Stimulated activated CD4-positive, alpha-beta T cell treated with anti-CD3 and anti-CD28 coated beads, Interleukin-2, amount 100 ng/mL, for 48 hours (primary cell): Measurements from ENCODE around the gene CD80.
"Not testable (repeated sequence)": the region's sequence is repeated elsewhere in the genome, so short reads cannot be mapped to it uniquely, and the experiment has no call there.

Source experiments
- DNase-seq, 2 donors: peaks; one replicate each; pipeline ENCODE4 v3.0.0-alpha.2; 2020

The CD80 gene

GRCh38 chr3:119559441-119559963 lies at the start of gene CD80:
CD80 (minus strand) TSS chr3:119559614; CDS start chr3:119557728, 1,886 bp downstream.
- DNase-seq: peak; percentile 47 to 49

GRCh38 chr3:119608405-119609000 lies 49.1 kb upstream of the CD80 start:
- no peak for DNase-seq

GRCh38 chr3:119604878-119605277 lies 45.5 kb upstream of the CD80 start:
- no peak for DNase-seq

- DNase-seq: no peak
Measured at GRCh38 chr3:119602676-119603075, 43.3 kb upstream of the CD80 start.

GRCh38 chr3:119601154-119601553 lies 41.7 kb upstream of the CD80 start:
- DNase-seq: no peak

- DNase-seq: peak in 1 of 2 donors; percentile 11
Measured at GRCh38 chr3:119600732-119601131, 41.3 kb upstream of the CD80 start.

- no peak for DNase-seq
Measured at GRCh38 chr3:119599558-119600174, 40.3 kb upstream of the CD80 start.

- DNase-seq: no peak
Measured at GRCh38 chr3:119598410-119599098, 39.1 kb upstream of the CD80 start.

- no peak for DNase-seq
Measured at GRCh38 chr3:119597548-119598288, 38.3 kb upstream of the CD80 start, which contains the start of gene PLA1A. PLA1A (plus strand) TSS chr3:119597885; CDS start chr3:119597914, 29 bp downstream.

GRCh38 chr3:119596398-119596797 lies 37.0 kb upstream of the CD80 start:
- no peak for DNase-seq

- no peak for DNase-seq
Measured at GRCh38 chr3:119595639-119596334, 36.4 kb upstream of the CD80 start.

GRCh38 chr3:119594929-119595328 lies 35.5 kb upstream of the CD80 start:
- DNase-seq: not testable (repeated sequence)

GRCh38 chr3:119594066-119594465 lies 34.7 kb upstream of the CD80 start:
- DNase-seq: no peak

GRCh38 chr3:119592861-119593260 lies 33.4 kb upstream of the CD80 start:
- DNase-seq: no peak

GRCh38 chr3:119590706-119591105 lies 31.3 kb upstream of the CD80 start:
- no peak for DNase-seq

GRCh38 chr3:119589102-119589773 lies 29.8 kb upstream of the CD80 start:
- no peak for DNase-seq

- DNase-seq: peak in 1 of 2 donors; percentile 33
Measured at GRCh38 chr3:119588112-119588511, 28.7 kb upstream of the CD80 start.

GRCh38 chr3:119586733-119587172 lies 27.3 kb upstream of the CD80 start:
- DNase-seq: no peak

GRCh38 chr3:119585856-119586570 lies 26.6 kb upstream of the CD80 start:
- no peak for DNase-seq

- no peak for DNase-seq
Measured at GRCh38 chr3:119585208-119585607, 25.8 kb upstream of the CD80 start.

- DNase-seq: no peak
Measured at GRCh38 chr3:119582178-119582577, 22.8 kb upstream of the CD80 start.
